ENCODE measurements around the gene CCDC157. TPM values are rescaled to one million over a fixed set of nuclear protein-coding genes. Genes with fewer than 3 reads are reported as not detected.

The CCDC157 gene
- total RNA-seq, 2 donors from 2014 or later = 3.1 to 10.5 TPM

DNA sequence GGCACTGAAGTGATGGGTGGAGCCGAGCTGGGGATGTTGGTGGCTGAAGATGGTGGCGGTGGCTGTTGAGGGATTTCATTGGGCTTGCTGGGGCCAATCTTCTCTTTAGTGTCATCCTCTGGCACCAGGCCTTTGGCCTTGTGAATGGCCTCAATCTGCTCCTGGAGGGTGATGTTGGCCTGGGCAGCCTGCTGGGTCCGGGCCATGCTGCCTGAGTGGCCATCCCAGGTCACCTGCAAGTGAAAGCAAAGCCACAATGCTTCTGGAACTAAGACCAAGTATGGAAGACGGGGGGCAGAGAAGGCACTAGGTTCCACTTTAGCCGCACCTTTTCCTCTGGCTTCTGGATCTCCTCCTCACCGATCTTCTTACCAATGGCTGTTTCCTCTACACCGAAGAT is 18.0 kb upstream of the CCDC157 start:
- WGBS, 2 donors = 93 to 97% methylated on average over 7 of the region's 7 CpGs
- TF ChIP-seq, protein P1, sequence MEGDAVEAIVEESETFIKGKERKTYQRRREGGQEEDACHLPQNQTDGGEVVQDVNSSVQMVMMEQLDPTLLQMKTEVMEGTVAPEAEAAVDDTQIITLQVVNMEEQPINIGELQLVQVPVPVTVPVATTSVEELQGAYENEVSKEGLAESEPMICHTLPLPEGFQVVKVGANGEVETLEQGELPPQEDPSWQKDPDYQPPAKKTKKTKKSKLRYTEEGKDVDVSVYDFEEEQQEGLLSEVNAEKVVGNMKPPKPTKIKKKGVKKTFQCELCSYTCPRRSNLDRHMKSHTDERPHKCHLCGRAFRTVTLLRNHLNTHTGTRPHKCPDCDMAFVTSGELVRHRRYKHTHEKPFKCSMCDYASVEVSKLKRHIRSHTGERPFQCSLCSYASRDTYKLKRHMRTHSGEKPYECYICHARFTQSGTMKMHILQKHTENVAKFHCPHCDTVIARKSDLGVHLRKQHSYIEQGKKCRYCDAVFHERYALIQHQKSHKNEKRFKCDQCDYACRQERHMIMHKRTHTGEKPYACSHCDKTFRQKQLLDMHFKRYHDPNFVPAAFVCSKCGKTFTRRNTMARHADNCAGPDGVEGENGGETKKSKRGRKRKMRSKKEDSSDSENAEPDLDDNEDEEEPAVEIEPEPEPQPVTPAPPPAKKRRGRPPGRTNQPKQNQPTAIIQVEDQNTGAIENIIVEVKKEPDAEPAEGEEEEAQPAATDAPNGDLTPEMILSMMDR (IDR thresholded peaks at IDR 0.05) = no peak
- no peak for TF ChIP-seq POLR2A (IDR thresholded peaks at IDR 0.05)
- Histone ChIP-seq H3K27ac (no peak overlapping the region), H3K27me3 (no peaks in the 10 kb centered on the region), H3K9me3 (no peaks in the 10 kb centered on the region), H3K4me3 (no peak overlapping the region), H3K4me1 (peaks cover 8% of the 10 kb centered on the region), H3K36me3 (replicated peaks in 1 of 2; ENCODE audit: insufficient read depth in 1 of 2, low read depth in 2 of 2) (peaks cover 63 to 86% of the 10 kb centered on the region in 2 donors)
- no peak for ATAC-seq
- intact Hi-C loops (cut with DNase I) = no loop called here
- DNase-seq = no peak

- WGBS, 2 donors = 59 to 70% methylated on average over 12 to 16 of the region's 16 CpGs
- H3K4me3 ChIP-seq = no peak overlapping the region
- ATAC-seq (peak; percentile 67), DNase-seq (peak in 2 of 4 donors; percentile 56 to 58)
- TF ChIP-seq POLR2A (IDR thresholded peaks at IDR 0.05) = no peak
- TF ChIP-seq, protein P1 (IDR thresholded peaks at IDR 0.05) = no peak
- H3K27me3 ChIP-seq = no peaks in the 10 kb centered on the region
- peaks cover 76 to 92% of the 10 kb centered on the region in 2 donors for H3K36me3 ChIP-seq (replicated peaks in 1 of 2; ENCODE audit: insufficient read depth in 1 of 2, low read depth in 2 of 2)
- H3K27ac ChIP-seq = peak overlapping the region in 1 of 4 donors; percentile 21
- no peaks in the 10 kb centered on the region for H3K9me3 ChIP-seq
- intact Hi-C loops (cut with DNase I) = no loop called here
- peaks cover 8% of the 10 kb centered on the region for H3K4me1 ChIP-seq
These were observed 15.7 kb upstream of the CCDC157 start for GRCh38 chr22:30340911-30341685.

GRCh38 chr22:30344447-30345200 is 12.2 kb upstream of the CCDC157 start:
- Histone ChIP-seq H3K4me1 (peaks cover 8% of the 10 kb centered on the region), H3K27me3 (no peaks in the 10 kb centered on the region), H3K36me3 (replicated peaks in 1 of 2; ENCODE audit: insufficient read depth in 1 of 2, low read depth in 2 of 2) (peaks cover 48 to 64% of the 10 kb centered on the region in 2 donors), H3K4me3 (no peak overlapping the region), H3K9me3 (no peaks in the 10 kb centered on the region), H3K27ac (no peak overlapping the region)
- WGBS, 2 donors = 86% methylated on average over 13 of the region's 13 CpGs
- intact Hi-C loops (cut with DNase I) = no loop called here
- DNase-seq = no peak
- no peak for ATAC-seq
- TF ChIP-seq POLR2A (IDR thresholded peaks at IDR 0.05) = no peak
- TF ChIP-seq, protein P1 (IDR thresholded peaks at IDR 0.05) = no peak

- Histone ChIP-seq H3K9me3 (no peaks in the 10 kb centered on the region), H3K4me1 (no peaks in the 10 kb centered on the region), H3K4me3 (no peak overlapping the region), H3K27ac (no peak overlapping the region), H3K27me3 (no peaks in the 10 kb centered on the region), H3K36me3 (replicated peaks in 1 of 2; ENCODE audit: insufficient read depth in 1 of 2, low read depth in 2 of 2) (peaks cover 28 to 55% of the 10 kb centered on the region in 2 donors)
- DNase-seq = no peak
- TF ChIP-seq, protein P1 (IDR thresholded peaks at IDR 0.05) = no peak
- TF ChIP-seq POLR2A (IDR thresholded peaks at IDR 0.05) = no peak
- intact Hi-C loops (cut with DNase I) = no loop called here
- WGBS, 2 donors = 60 to 66% methylated on average over 5 of the region's 5 CpGs
- no peak for ATAC-seq
These were observed 9.4 kb upstream of the CCDC157 start for GRCh38 chr22:30347255-30347892.
